Measurements from ENCODE around the gene CLSTN3.

CLSTN3 gene

GRCh38 chr12:7101694-7102131 is 28.5 kb upstream of the CLSTN3 start:
- no peaks in the 10 kb centered on the region for H3K4me1 ChIP-seq (ENCODE audit: control insufficient read depth, insufficient read depth, low read length)
- TF ChIP-seq ZNF394 (tag by site-specific recombination; IDR thresholded peaks at IDR 0.05; ENCODE audit: borderline replicate concordance) (no peak), GLIS1 (tag by site-specific recombination; IDR thresholded peaks at IDR 0.05) (0 out of 2 replicates have a peak, but pooled peaks have one; percentile 27)
- ChIA-PET CTCF (interaction anchor here (1.6 to 4.6 kb wide), 2 partner anchors 10 to 157 kb away, joined by 5 to 32 read pairs; partner anchors contain the start of gene C12orf57), POLR2A (no interaction called here)
- no peaks in the 10 kb centered on the region for H3K9me3 ChIP-seq (ENCODE audit: control insufficient read depth, insufficient read depth, low read depth, low read length)
- no peak overlapping the region for H3K4me3 ChIP-seq (ENCODE audit: low read depth, low read length)
- peaks cover 0 to 29% of the 10 kb centered on the region in 2 experiments; a peak in 1 of 3 replicates for H3K36me3 ChIP-seq (ENCODE audit: control insufficient read depth in 2 of 2, insufficient read depth in 1 of 2, low read length in 2 of 2)
- no peak overlapping the region for H3K27ac ChIP-seq (ENCODE audit: extremely low read depth, low read depth, low read length)

GRCh38 chr12:7102582-7102981 is 27.6 kb upstream of the CLSTN3 start:
- peaks cover 0 to 29% of the 10 kb centered on the region in 2 experiments; a peak in 1 of 3 replicates for H3K36me3 ChIP-seq (ENCODE audit: control insufficient read depth in 2 of 2, insufficient read depth in 1 of 2, low read length in 2 of 2)
- no peaks in the 10 kb centered on the region for H3K9me3 ChIP-seq (ENCODE audit: control insufficient read depth, insufficient read depth, low read depth, low read length)
- H3K4me3 ChIP-seq (ENCODE audit: low read depth, low read length): no peak overlapping the region
- H3K4me1 ChIP-seq (ENCODE audit: control insufficient read depth, insufficient read depth, low read length): no peaks in the 10 kb centered on the region
- TF ChIP-seq ZNF354C (tag by site-specific recombination; IDR thresholded peaks at IDR 0.05; ENCODE audit: borderline replicate concordance, low read depth) (no peak), ZEB2 (tag by site-specific recombination; IDR thresholded peaks at IDR 0.05) (no peak), ZNF214 (tag by site-specific recombination; IDR thresholded peaks at IDR 0.05; ENCODE audit: borderline replicate concordance) (no peak)
- ChIA-PET CTCF (interaction anchor here (0.8 to 4.6 kb wide), 6 partner anchors 9 to 179 kb away, joined by 3 to 32 read pairs (median 5); partner anchors contain the start of genes C12orf57 and C1R), POLR2A (no interaction called here)
- no peak overlapping the region for H3K27ac ChIP-seq (ENCODE audit: extremely low read depth, low read depth, low read length)

- POLR2A ChIA-PET: no interaction called here
- Histone ChIP-seq H3K4me3 (ENCODE audit: low read depth, low read length) (no peak overlapping the region), H3K36me3 (ENCODE audit: control insufficient read depth in 2 of 2, insufficient read depth in 1 of 2, low read length in 2 of 2) (peaks cover 0 to 26% of the 10 kb centered on the region in 2 experiments; a peak in 1 of 3 replicates), H3K4me1 (ENCODE audit: control insufficient read depth, insufficient read depth, low read length) (no peaks in the 10 kb centered on the region), H3K27ac (ENCODE audit: extremely low read depth, low read depth, low read length) (no peak overlapping the region), H3K9me3 (ENCODE audit: control insufficient read depth, insufficient read depth, low read depth, low read length) (no peaks in the 10 kb centered on the region)
- CTCF ChIA-PET: interaction anchor here (0.8 to 1.4 kb wide), 2 partner anchors 9 to 159 kb away, joined by 3 to 4 read pairs; no protein-coding TSS in a partner anchor
- TF ChIP-seq OSR2 (tag by site-specific recombination; IDR thresholded peaks at IDR 0.05): no peak
- no peak for TF ChIP-seq PRDM2 (tag by site-specific recombination; IDR thresholded peaks at IDR 0.05; ENCODE audit: borderline replicate concordance)
- TF ChIP-seq HIC1 (tag by site-specific recombination; IDR thresholded peaks at IDR 0.05): no peak
- TF ChIP-seq BCL11B (tag by site-specific recombination; IDR thresholded peaks at IDR 0.05; ENCODE audit: low read depth): no peak
- TF ChIP-seq ZNF704 (tag by site-specific recombination; IDR thresholded peaks at IDR 0.05): no peak
- no peak for TF ChIP-seq ZNF558 (tag by site-specific recombination; IDR thresholded peaks at IDR 0.05)
- no peak for TF ChIP-seq ZNF654 (tag by site-specific recombination; IDR thresholded peaks at IDR 0.05; ENCODE audit: low read depth)
- no peak for TF ChIP-seq ATF2 (tag by site-specific recombination; IDR thresholded peaks at IDR 0.05; ENCODE audit: low read depth)
- TF ChIP-seq ZNF768 (tag by site-specific recombination; IDR thresholded peaks at IDR 0.05): no peak
- TF ChIP-seq ZNF19 (tag by site-specific recombination; IDR thresholded peaks at IDR 0.05; ENCODE audit: low read depth): no peak
- no peak for TF ChIP-seq ZNF843 (tag by site-specific recombination; IDR thresholded peaks at IDR 0.05)
- TF ChIP-seq ZNF488 (tag by site-specific recombination; IDR thresholded peaks at IDR 0.05): no peak
- no peak for TF ChIP-seq ZSCAN30 (tag by site-specific recombination; IDR thresholded peaks at IDR 0.05)
Observed at GRCh38 chr12:7103837-7104584, 26.2 kb upstream of the CLSTN3 start.

Data from HEK293 (cell line).